HEK293 (cell line): Measurements from ENCODE around the gene CHRM5.

ENCODE experiments used
- BCL11B ChIP-seq: fragments of 450-650 bp; formaldehyde crosslinking; IDR thresholded peaks from 2 replicates; pipeline ENCODE4 v1.5.1; 2016; ENCODE audit warnings: low read depth, missing biosample characterization, missing genetic modification characterization
- CTCF ChIP-seq: fragments of 450-650 bp; formaldehyde crosslinking; IDR thresholded peaks from 2 replicates; pipeline ENCODE4 v1.5.1; 2016; ENCODE audit warnings: missing biosample characterization, missing genetic modification characterization
- REST ChIP-seq: fragments of 450-650 bp; formaldehyde crosslinking; IDR thresholded peaks from 2 replicates; pipeline ENCODE4 v1.5.1; 2016; ENCODE audit warnings: missing biosample characterization, missing genetic modification characterization
- YY1 ChIP-seq: fragments of 450-650 bp; formaldehyde crosslinking; IDR thresholded peaks from 2 replicates; pipeline ENCODE4 v1.5.1; 2018; ENCODE audit warnings: missing biosample characterization, missing genetic modification characterization
- ZBTB7A ChIP-seq: fragments of 450-650 bp; formaldehyde crosslinking; IDR thresholded peaks from 2 replicates; pipeline ENCODE4 v1.5.1; 2016; ENCODE audit warnings: low read depth, missing biosample characterization, missing genetic modification characterization
- ZNF2 ChIP-seq: fragments of 450-650 bp; formaldehyde crosslinking; IDR thresholded peaks from 2 replicates; pipeline ENCODE4 v1.5.1; 2016; ENCODE audit warnings: missing biosample characterization, missing genetic modification characterization
- ZNF362 ChIP-seq: fragments of 450-650 bp; formaldehyde crosslinking; IDR thresholded peaks from 2 replicates; pipeline ENCODE4 v1.5.1; 2016; ENCODE audit warnings: missing biosample characterization, missing genetic modification characterization
- ZNF639 ChIP-seq: fragments of 450-650 bp; formaldehyde crosslinking; IDR thresholded peaks from 2 replicates; pipeline ENCODE4 v1.5.1; 2016; ENCODE audit warnings: missing biosample characterization, missing genetic modification characterization
- ZNF776 ChIP-seq: fragments of 450-650 bp; formaldehyde crosslinking; IDR thresholded peaks from 2 replicates; pipeline ENCODE4 v1.5.0; 2017; ENCODE audit warnings: missing biosample characterization, missing genetic modification characterization, borderline replicate concordance

GRCh38 chr15:33968821-33969220 lies 524 bp downstream of the CHRM5 start:
- no peak for TF ChIP-seq ZNF776 (tag by site-specific recombination)
- no peak for TF ChIP-seq CTCF (tag by site-specific recombination)
- no peak for TF ChIP-seq ZNF362 (tag by site-specific recombination)
- TF ChIP-seq REST (tag by site-specific recombination) = no peak
- TF ChIP-seq ZNF2 (tag by site-specific recombination) = no peak
- no peak for TF ChIP-seq ZBTB7A
- TF ChIP-seq ZNF639 (tag by site-specific recombination) = no peak
- no peak for TF ChIP-seq YY1
- TF ChIP-seq BCL11B (tag by site-specific recombination) = no peak
